ENCODE data around the gene HIGD1A. TPM values are rescaled to one million over a fixed set of nuclear protein-coding genes. Genes with fewer than 3 reads are reported as not detected.

HIGD1A gene
- total RNA-seq, 1 experiment from 2014 or later, result 80.7 TPM

DNA sequence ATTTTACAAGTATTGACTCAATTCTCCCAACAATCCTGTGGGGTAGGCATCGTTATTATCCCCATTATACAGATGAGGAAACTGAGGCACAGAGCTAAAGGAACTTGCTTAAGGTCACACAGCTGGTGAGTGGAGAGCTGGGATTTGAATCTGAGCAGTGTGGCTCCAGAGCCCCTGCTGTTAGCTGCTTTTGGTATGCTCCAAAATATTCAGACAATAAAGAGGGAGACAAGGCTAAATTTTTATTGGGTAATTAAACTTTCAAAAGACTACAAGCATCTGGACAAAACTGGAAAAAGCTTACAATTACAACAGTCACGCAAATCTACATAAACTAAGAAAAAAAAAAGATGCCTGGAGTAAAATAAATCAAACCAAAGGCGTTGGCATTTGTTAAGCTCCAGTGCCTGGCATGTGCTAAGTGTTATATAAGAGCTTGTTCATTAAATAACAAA, 59.0 kb downstream of the HIGD1A start:
- Mint-ChIP-seq H3K4me1 (peaks cover 26% of the 10 kb centered on the region), H3K4me3 (no peak overlapping the region), H3K9me3 (no peaks in the 10 kb centered on the region), H3K27me3 (ENCODE audit: low read depth) (no peaks in the 10 kb centered on the region), H3K36me3 (no peaks in the 10 kb centered on the region), H3K27ac (no peak overlapping the region)
- ChIA-PET POLR2A (no interaction called here), CTCF (interaction anchor here (0.6 to 4.9 kb wide), 16 partner anchors 10 to 740 kb away, joined by 3 to 49 read pairs (median 10); partner anchors contain the start of gene HHATL)
- DNase-seq (ENCODE audit: low spot score), result no peak
- ATAC-seq, result no peak
- TF ChIP-seq, protein P1, sequence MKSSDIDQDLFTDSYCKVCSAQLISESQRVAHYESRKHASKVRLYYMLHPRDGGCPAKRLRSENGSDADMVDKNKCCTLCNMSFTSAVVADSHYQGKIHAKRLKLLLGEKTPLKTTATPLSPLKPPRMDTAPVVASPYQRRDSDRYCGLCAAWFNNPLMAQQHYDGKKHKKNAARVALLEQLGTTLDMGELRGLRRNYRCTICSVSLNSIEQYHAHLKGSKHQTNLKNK (CRISPR knock-in tag; IDR thresholded peaks at IDR 0.05), result no peak
- TF ChIP-seq, protein P2, sequence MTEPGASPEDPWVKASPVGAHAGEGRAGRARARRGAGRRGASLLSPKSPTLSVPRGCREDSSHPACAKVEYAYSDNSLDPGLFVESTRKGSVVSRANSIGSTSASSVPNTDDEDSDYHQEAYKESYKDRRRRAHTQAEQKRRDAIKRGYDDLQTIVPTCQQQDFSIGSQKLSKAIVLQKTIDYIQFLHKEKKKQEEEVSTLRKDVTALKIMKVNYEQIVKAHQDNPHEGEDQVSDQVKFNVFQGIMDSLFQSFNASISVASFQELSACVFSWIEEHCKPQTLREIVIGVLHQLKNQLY (CRISPR knock-in tag; IDR thresholded peaks at IDR 0.05), result no peak

DNA sequence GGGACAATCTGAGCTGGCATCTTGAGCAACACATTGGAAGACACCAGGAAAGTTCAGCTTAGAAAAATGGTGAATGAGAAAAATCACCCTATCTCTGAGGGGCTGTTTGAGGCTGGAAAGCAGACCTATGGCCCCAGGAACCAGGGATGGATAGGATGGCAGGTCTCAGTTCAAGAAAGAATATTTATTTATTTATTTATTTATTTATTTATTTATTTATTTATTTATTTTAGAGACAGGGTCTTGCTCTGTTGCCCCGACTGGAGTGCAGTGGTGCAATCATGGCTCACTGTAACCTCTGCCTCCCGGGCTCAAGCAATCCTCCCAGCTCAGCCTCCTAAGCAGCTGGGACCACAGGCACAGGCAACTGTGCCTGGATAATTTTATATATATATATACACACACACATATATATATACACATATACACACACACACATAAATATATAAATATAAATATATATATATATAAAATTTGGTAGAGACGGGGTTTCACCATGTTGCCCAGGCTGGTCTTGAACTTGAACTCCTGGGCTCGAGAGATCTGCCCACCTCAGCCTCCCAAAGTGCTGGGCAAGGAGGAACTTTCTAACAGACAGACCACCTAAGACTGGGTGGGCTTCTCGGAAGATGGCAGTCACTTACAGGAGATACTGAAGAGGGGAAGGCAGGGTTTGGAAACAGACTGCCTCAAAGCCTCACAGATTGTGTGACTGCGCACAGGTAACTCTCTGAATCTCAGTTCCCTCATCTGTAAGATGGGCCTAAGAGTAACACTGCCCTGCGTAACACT, 60.9 kb downstream of the HIGD1A start:
- Mint-ChIP-seq H3K4me3 (no peak overlapping the region), H3K27me3 (ENCODE audit: low read depth) (no peaks in the 10 kb centered on the region), H3K9me3 (no peaks in the 10 kb centered on the region; the same call in 1 of the 2 replicates), H3K36me3 (no peaks in the 10 kb centered on the region), H3K4me1 (peaks cover 19% of the 10 kb centered on the region; the same call in 1 of the 2 replicates), H3K27ac (no peak overlapping the region)
- TF ChIP-seq FOXJ3 (CRISPR knock-in tag; IDR thresholded peaks at IDR 0.05; ENCODE audit: borderline replicate concordance), result no peak
- TF ChIP-seq ATF1 (CRISPR knock-in tag; IDR thresholded peaks at IDR 0.05), result no peak
- no peak for DNase-seq (ENCODE audit: low spot score)
- ChIA-PET POLR2A (interaction anchor here (0.6 kb wide), 1 partner anchor 239 kb away, joined by 4 read pairs; no protein-coding TSS in a partner anchor), CTCF (interaction anchor here (0.6 to 4.9 kb wide), 19 partner anchors 8 to 175 kb away, joined by 3 to 49 read pairs (median 6); partner anchors contain the start of genes HHATL and NKTR)
- no peak for ATAC-seq

DNA sequence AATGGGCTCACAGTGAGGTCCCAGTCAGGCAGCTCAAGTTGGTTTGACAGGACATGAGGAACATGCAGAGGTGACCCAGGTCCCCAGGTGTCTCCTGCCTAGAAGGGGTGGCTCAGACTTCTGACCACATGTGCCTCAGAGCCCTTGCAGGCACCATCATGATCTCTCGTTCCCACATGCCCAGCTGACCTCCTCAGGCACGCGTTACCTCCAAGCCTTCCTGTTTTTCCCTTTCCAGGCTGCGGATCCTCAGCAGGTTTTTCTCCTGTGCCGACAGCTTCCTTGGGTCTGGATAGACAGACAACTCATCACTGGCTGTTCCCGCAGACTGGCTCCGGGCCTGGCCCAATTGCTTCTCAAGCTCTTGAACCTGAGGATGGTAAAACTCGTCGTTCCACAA, 61.6 kb downstream of the HIGD1A start:
- ATAC-seq, result no peak
- ChIA-PET POLR2A (no interaction called here), CTCF (interaction anchor here (0.9 to 4.9 kb wide), 3 partner anchors 82 to 88 kb away, joined by 3 to 24 read pairs (median 6); no protein-coding TSS in a partner anchor)
- no peak overlapping the region for H3K4me3 Mint-ChIP-seq
- no peaks in the 10 kb centered on the region; the same call in 1 of the 2 replicates for H3K9me3 Mint-ChIP-seq
- H3K4me1 Mint-ChIP-seq, result peaks cover 19% of the 10 kb centered on the region; the same call in 1 of the 2 replicates
- no peak overlapping the region for H3K27ac Mint-ChIP-seq
- DNase-seq (ENCODE audit: low spot score), result no peak
- H3K36me3 Mint-ChIP-seq, result no peaks in the 10 kb centered on the region
- no peaks in the 10 kb centered on the region for H3K27me3 Mint-ChIP-seq (ENCODE audit: low read depth)
- TF ChIP-seq TP53 (CRISPR knock-in tag; IDR thresholded peaks at IDR 0.05) (no peak), SOX15 (CRISPR knock-in tag; IDR thresholded peaks at IDR 0.05) (no peak), FOXP1 (CRISPR knock-in tag; IDR thresholded peaks at IDR 0.05; ENCODE audit: borderline replicate concordance) (no peak), GTF2I (CRISPR knock-in tag; conservative IDR thresholded peaks at IDR 0.05) (no peak)
- TF ChIP-seq, protein P3, sequence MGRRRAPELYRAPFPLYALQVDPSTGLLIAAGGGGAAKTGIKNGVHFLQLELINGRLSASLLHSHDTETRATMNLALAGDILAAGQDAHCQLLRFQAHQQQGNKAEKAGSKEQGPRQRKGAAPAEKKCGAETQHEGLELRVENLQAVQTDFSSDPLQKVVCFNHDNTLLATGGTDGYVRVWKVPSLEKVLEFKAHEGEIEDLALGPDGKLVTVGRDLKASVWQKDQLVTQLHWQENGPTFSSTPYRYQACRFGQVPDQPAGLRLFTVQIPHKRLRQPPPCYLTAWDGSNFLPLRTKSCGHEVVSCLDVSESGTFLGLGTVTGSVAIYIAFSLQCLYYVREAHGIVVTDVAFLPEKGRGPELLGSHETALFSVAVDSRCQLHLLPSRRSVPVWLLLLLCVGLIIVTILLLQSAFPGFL (CRISPR knock-in tag; IDR thresholded peaks at IDR 0.05; ENCODE audit: borderline replicate concordance), result no peak
- TF ChIP-seq, protein P4, sequence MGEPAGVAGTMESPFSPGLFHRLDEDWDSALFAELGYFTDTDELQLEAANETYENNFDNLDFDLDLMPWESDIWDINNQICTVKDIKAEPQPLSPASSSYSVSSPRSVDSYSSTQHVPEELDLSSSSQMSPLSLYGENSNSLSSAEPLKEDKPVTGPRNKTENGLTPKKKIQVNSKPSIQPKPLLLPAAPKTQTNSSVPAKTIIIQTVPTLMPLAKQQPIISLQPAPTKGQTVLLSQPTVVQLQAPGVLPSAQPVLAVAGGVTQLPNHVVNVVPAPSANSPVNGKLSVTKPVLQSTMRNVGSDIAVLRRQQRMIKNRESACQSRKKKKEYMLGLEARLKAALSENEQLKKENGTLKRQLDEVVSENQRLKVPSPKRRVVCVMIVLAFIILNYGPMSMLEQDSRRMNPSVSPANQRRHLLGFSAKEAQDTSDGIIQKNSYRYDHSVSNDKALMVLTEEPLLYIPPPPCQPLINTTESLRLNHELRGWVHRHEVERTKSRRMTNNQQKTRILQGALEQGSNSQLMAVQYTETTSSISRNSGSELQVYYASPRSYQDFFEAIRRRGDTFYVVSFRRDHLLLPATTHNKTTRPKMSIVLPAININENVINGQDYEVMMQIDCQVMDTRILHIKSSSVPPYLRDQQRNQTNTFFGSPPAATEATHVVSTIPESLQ (CRISPR knock-in tag; IDR thresholded peaks at IDR 0.05), result no peak
- TF ChIP-seq, protein P5, sequence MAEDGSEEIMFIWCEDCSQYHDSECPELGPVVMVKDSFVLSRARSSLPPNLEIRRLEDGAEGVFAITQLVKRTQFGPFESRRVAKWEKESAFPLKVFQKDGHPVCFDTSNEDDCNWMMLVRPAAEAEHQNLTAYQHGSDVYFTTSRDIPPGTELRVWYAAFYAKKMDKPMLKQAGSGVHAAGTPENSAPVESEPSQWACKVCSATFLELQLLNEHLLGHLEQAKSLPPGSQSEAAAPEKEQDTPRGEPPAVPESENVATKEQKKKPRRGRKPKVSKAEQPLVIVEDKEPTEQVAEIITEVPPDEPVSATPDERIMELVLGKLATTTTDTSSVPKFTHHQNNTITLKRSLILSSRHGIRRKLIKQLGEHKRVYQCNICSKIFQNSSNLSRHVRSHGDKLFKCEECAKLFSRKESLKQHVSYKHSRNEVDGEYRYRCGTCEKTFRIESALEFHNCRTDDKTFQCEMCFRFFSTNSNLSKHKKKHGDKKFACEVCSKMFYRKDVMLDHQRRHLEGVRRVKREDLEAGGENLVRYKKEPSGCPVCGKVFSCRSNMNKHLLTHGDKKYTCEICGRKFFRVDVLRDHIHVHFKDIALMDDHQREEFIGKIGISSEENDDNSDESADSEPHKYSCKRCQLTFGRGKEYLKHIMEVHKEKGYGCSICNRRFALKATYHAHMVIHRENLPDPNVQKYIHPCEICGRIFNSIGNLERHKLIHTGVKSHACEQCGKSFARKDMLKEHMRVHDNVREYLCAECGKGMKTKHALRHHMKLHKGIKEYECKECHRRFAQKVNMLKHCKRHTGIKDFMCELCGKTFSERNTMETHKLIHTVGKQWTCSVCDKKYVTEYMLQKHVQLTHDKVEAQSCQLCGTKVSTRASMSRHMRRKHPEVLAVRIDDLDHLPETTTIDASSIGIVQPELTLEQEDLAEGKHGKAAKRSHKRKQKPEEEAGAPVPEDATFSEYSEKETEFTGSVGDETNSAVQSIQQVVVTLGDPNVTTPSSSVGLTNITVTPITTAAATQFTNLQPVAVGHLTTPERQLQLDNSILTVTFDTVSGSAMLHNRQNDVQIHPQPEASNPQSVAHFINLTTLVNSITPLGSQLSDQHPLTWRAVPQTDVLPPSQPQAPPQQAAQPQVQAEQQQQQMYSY (CRISPR knock-in tag; IDR thresholded peaks at IDR 0.05), result no peak
- TF ChIP-seq, protein P6, sequence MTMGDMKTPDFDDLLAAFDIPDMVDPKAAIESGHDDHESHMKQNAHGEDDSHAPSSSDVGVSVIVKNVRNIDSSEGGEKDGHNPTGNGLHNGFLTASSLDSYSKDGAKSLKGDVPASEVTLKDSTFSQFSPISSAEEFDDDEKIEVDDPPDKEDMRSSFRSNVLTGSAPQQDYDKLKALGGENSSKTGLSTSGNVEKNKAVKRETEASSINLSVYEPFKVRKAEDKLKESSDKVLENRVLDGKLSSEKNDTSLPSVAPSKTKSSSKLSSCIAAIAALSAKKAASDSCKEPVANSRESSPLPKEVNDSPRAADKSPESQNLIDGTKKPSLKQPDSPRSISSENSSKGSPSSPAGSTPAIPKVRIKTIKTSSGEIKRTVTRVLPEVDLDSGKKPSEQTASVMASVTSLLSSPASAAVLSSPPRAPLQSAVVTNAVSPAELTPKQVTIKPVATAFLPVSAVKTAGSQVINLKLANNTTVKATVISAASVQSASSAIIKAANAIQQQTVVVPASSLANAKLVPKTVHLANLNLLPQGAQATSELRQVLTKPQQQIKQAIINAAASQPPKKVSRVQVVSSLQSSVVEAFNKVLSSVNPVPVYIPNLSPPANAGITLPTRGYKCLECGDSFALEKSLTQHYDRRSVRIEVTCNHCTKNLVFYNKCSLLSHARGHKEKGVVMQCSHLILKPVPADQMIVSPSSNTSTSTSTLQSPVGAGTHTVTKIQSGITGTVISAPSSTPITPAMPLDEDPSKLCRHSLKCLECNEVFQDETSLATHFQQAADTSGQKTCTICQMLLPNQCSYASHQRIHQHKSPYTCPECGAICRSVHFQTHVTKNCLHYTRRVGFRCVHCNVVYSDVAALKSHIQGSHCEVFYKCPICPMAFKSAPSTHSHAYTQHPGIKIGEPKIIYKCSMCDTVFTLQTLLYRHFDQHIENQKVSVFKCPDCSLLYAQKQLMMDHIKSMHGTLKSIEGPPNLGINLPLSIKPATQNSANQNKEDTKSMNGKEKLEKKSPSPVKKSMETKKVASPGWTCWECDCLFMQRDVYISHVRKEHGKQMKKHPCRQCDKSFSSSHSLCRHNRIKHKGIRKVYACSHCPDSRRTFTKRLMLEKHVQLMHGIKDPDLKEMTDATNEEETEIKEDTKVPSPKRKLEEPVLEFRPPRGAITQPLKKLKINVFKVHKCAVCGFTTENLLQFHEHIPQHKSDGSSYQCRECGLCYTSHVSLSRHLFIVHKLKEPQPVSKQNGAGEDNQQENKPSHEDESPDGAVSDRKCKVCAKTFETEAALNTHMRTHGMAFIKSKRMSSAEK (CRISPR knock-in tag; IDR thresholded peaks at IDR 0.05; ENCODE audit: borderline replicate concordance), result no peak
- TF ChIP-seq, protein P7, sequence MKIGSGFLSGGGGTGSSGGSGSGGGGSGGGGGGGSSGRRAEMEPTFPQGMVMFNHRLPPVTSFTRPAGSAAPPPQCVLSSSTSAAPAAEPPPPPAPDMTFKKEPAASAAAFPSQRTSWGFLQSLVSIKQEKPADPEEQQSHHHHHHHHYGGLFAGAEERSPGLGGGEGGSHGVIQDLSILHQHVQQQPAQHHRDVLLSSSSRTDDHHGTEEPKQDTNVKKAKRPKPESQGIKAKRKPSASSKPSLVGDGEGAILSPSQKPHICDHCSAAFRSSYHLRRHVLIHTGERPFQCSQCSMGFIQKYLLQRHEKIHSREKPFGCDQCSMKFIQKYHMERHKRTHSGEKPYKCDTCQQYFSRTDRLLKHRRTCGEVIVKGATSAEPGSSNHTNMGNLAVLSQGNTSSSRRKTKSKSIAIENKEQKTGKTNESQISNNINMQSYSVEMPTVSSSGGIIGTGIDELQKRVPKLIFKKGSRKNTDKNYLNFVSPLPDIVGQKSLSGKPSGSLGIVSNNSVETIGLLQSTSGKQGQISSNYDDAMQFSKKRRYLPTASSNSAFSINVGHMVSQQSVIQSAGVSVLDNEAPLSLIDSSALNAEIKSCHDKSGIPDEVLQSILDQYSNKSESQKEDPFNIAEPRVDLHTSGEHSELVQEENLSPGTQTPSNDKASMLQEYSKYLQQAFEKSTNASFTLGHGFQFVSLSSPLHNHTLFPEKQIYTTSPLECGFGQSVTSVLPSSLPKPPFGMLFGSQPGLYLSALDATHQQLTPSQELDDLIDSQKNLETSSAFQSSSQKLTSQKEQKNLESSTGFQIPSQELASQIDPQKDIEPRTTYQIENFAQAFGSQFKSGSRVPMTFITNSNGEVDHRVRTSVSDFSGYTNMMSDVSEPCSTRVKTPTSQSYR (CRISPR knock-in tag; IDR thresholded peaks at IDR 0.05), result no peak
